BLaER1 treated with 17β-estradiol and CSF1 and Interleukin-3, amounts not matched to agents 10 nM and 100 nM (cell line): Measurements from ENCODE around the gene MAN1C1.

ENCODE experiments used
- H3K27ac ChIP-seq, 11 experiments: shearing (Covaris generic); formaldehyde crosslinking; 2 replicates each; pipeline ENCODE4 v1.8.1; 2022
- H3K27me3 ChIP-seq, 11 experiments: shearing (Covaris generic); formaldehyde crosslinking; 2 replicates each; pipeline ENCODE4 v1.8.1; 2022
- H3K36me3 ChIP-seq, 11 experiments: shearing (Covaris generic); formaldehyde crosslinking; 2 replicates each; pipeline ENCODE4 v1.8.1; 2022
- H3K4me1 ChIP-seq, 10 experiments: shearing (Covaris generic); formaldehyde crosslinking; 2 replicates each; pipeline ENCODE4 v1.8.1; 2022
- H3K4me2 ChIP-seq, 11 experiments: shearing (Covaris generic); formaldehyde crosslinking; 2 replicates each; pipeline ENCODE4 v1.8.1; 2022
- H3K4me3 ChIP-seq, 10 experiments: shearing (Covaris generic); formaldehyde crosslinking; 2 replicates each; pipeline ENCODE4 v1.8.1; 2022
- H3K9ac ChIP-seq, 11 experiments: shearing (Covaris generic); formaldehyde crosslinking; 2 replicates each; pipeline ENCODE4 v1.8.1; 2022
- H3K9me3 ChIP-seq, 11 experiments: shearing (Covaris generic); formaldehyde crosslinking; replicated peaks in 1 of 11; 2 replicates each; pipeline ENCODE4 v1.8.1; 2022
- H4K20me1 ChIP-seq, 11 experiments: shearing (Covaris generic); formaldehyde crosslinking; 2 replicates each; pipeline ENCODE4 v1.8.1; 2022
- Cebpa-rat ChIP-seq, 11 experiments: shearing (Covaris generic); IDR thresholded peaks; 2 replicates each; pipeline ENCODE4 v1.8.1; 2022

The MAN1C1 gene

DNA sequence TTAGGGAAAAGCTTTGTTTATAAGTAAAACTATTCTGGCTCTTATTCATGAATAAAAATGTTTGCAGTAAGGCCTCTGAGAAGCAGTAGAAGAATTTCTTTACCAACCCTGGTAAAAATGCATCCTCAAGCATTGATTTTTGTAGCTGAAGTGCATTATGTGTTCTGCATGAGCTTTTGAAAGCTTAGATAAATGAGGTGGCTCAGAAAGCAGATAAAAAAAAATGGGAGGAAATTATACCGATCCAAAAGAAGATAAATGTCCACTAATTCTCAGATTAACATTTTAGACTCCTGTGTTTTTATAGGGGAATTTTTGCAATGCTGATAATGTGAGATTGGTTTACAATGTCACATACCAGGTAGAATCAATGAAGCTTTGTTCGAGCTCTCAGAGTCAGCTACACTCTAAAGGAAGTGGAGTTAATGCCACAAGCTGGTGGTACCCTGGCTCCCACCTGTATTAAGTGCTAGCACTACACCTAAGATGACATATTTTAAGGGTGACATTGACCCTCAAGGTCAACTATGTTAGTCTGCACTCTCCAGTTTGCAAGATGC lies 97.9 kb downstream of the MAN1C1 start:
- H3K9me3 ChIP-seq = peaks cover 0 to 27% (median 8%) of the 10 kb centered on the region in 11 experiments; a peak in 9 of 22 replicates
- TF ChIP-seq Cebpa-rat (IDR thresholded peaks at IDR 0.05) = no peak
- no peaks in the 10 kb centered on the region for H3K27me3 ChIP-seq
- no peaks in the 10 kb centered on the region for H4K20me1 ChIP-seq
- H3K4me3 ChIP-seq = no peak overlapping the region
- no peaks in the 10 kb centered on the region for H3K36me3 ChIP-seq
- no peak overlapping the region for H3K27ac ChIP-seq
- peaks cover 0 to 19% (median 3%) of the 10 kb centered on the region in 10 experiments; a peak in 10 of 20 replicates for H3K4me1 ChIP-seq
- no peak overlapping the region for H3K9ac ChIP-seq
- H3K4me2 ChIP-seq = no peak overlapping the region

DNA sequence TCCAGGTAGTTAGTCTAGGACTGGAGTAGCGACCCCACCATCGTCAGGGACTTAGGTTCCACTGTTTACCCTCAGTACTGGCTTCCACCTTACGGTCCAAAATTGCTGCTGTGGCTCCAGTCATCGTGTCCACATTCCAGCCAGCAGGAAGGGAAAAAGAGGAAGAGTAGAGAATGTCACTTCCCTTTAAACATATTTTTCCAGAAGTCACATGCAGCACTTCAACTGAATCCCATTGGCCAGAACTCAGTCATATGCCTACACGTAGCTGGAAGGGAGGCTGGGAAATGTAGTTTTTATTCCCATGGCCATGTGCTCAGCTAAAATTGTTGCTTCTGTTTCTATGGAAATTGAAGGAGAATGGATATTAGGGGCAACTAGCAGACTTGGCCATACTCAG lies 99.3 kb downstream of the MAN1C1 start:
- Histone ChIP-seq H3K27me3 (no peaks in the 10 kb centered on the region), H3K9me3 (peaks cover 0 to 27% (median 8%) of the 10 kb centered on the region in 11 experiments; a peak in 9 of 22 replicates), H3K4me2 (no peak overlapping the region), H4K20me1 (no peaks in the 10 kb centered on the region), H3K4me3 (no peak overlapping the region), H3K9ac (no peak overlapping the region), H3K36me3 (no peaks in the 10 kb centered on the region), H3K4me1 (peaks cover 0 to 17% (median 3%) of the 10 kb centered on the region in 10 experiments; a peak in 10 of 20 replicates), H3K27ac (no peak overlapping the region)
- no peak for TF ChIP-seq Cebpa-rat (IDR thresholded peaks at IDR 0.05)

DNA sequence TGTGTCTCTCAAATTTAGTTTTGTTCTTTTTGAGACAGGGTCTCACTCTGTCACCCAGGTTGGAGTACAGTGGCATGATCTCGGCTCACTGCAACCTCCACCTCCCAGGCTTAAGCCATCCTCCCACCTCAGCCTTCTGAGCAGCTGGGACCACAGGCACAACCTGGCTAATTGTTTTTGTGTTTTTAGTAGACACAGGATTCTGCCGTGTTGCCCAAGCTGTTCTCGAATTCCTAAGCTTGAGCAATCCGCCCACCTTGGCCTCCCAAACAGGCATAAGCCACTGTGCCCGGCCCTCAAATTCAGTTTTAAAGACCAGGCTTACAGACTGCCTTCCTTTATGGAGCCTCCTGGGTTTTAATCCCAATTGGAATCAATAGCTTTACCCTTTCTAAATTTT lies 99.7 kb downstream of the MAN1C1 start:
- Histone ChIP-seq H3K9me3 (peaks cover 0 to 27% (median 8%) of the 10 kb centered on the region in 11 experiments; a peak in 9 of 22 replicates), H3K9ac (no peak overlapping the region), H3K27ac (no peak overlapping the region), H4K20me1 (no peaks in the 10 kb centered on the region), H3K4me2 (no peak overlapping the region), H3K4me3 (no peak overlapping the region), H3K36me3 (no peaks in the 10 kb centered on the region), H3K4me1 (peaks cover 0 to 12% (median 3%) of the 10 kb centered on the region in 10 experiments; a peak in 10 of 20 replicates), H3K27me3 (no peaks in the 10 kb centered on the region)
- TF ChIP-seq Cebpa-rat (IDR thresholded peaks at IDR 0.05) = no peak

DNA sequence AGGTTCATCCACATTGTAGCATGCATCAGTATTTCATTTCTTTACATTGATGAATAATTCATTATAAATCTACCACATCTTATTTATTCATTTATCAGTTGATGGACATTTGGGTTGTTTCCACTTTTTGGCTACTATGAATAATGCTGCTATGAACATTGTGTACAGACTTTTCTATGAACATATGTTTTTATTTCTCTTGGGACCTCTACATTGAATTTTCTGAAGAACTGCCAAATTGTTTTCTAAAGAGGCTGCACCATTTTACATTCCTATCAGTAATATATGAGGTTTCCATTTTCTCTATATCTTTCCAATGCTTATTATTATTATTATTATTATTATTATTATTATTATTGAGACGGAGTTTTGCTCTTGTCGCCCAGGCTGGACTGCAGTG lies 102.1 kb downstream of the MAN1C1 start:
- Histone ChIP-seq H3K4me1 (no peaks in the 10 kb centered on the region), H3K27ac (no peak overlapping the region), H4K20me1 (0 out of 22 replicates have a peak, but pooled peaks cover 0 to 7% (median 0%) of the 10 kb centered on the region in 11 experiments), H3K36me3 (no peaks in the 10 kb centered on the region), H3K9ac (no peak overlapping the region), H3K4me3 (no peak overlapping the region), H3K27me3 (no peaks in the 10 kb centered on the region; a peak in 1 of 22 replicates), H3K9me3 (peaks cover 0 to 27% (median 8%) of the 10 kb centered on the region in 11 experiments; a peak in 9 of 22 replicates), H3K4me2 (no peak overlapping the region)
- no peak for TF ChIP-seq Cebpa-rat (IDR thresholded peaks at IDR 0.05)

DNA sequence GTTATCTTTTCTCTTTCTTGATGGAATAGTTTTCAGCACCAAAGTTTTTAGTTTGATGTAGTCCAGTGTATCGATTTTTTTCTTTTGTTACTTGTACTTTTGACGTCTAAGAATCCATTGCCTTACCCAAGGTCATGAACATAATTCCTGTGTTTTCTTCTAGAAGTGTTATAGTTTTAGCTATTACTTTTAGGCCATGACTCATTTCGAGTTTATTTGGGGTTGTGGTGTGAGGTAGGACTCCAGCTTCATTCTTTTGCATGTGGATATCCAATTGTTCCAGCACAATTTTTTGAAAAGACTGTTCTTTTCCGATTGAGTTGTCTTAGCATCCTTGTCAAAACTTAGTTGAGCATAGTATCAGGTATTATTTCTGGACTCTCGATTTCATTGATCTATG lies 104.0 kb downstream of the MAN1C1 start:
- Histone ChIP-seq H3K9me3 (peaks cover 0 to 21% (median 7%) of the 10 kb centered on the region in 11 experiments; a peak in 9 of 22 replicates), H3K4me2 (no peak overlapping the region), H3K9ac (no peak overlapping the region), H4K20me1 (0 out of 22 replicates have a peak, but pooled peaks cover 0 to 14% (median 0%) of the 10 kb centered on the region in 11 experiments), H3K27ac (no peak overlapping the region), H3K4me1 (no peaks in the 10 kb centered on the region), H3K4me3 (no peak overlapping the region), H3K27me3 (no peaks in the 10 kb centered on the region; a peak in 1 of 22 replicates), H3K36me3 (no peaks in the 10 kb centered on the region)
- no peak for TF ChIP-seq Cebpa-rat (IDR thresholded peaks at IDR 0.05)

DNA sequence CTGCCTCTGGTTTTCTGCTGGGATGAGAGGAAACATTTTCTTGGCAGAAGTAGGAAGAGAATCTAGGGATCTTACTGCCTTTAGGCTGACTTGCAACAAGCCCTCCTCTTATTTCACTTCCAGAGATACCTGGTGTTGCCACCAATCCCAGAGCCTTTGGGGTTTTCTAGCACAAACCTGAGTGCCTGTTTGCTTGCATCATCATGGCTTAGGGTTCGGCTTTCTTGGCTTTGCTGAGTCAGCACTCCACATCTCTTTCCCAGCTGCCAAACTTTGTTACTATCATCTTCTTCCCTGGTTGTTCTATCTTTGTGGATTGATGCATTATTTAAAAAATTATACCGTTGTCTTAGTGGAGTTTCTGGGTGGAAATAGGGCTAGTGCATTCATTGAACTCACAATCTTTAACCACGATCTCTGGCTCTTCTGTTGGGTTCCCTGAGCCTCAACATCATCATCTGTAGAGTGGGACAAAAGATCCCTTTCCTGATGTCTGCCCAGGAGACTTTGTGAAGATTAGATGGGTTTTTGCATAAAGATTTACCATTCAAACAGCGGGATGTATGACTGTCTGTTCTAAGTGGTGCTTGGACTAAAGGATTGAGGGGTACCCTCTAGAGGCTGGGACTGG lies 106.8 kb downstream of the MAN1C1 start:
- TF ChIP-seq Cebpa-rat (IDR thresholded peaks at IDR 0.05) = no peak
- Histone ChIP-seq H4K20me1 (peaks cover 0 to 41% (median 0%) of the 10 kb centered on the region in 11 experiments; a peak in 6 of 22 replicates), H3K4me3 (no peak overlapping the region), H3K27me3 (peaks cover 0 to 15% (median 0%) of the 10 kb centered on the region in 11 experiments; a peak in 4 of 22 replicates), H3K4me1 (peaks cover 0 to 7% (median 0%) of the 10 kb centered on the region in 10 experiments; a peak in 3 of 20 replicates), H3K9me3 (no peaks in the 10 kb centered on the region), H3K36me3 (no peaks in the 10 kb centered on the region), H3K4me2 (no peak overlapping the region), H3K27ac (no peak overlapping the region), H3K9ac (no peak overlapping the region)

DNA sequence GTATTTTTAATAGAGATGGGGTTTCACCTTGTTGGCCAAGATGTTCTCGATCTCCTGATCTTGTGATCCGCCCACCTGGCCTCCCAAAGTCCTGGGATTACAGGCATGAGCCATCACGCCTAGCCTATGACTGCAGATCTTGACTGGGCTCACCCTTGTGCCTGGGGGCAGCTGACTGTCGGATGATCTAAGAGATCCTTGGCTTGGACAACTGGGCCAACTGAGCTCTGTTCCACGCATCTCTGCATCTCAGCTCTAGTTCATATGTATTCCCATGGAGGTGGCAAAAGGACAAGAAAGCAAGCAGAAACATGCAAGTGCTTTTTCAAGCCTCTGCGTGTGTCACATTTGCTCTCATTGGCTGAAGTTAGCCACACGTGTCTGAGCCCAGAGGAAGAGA lies 107.6 kb downstream of the MAN1C1 start:
- no peaks in the 10 kb centered on the region for H3K36me3 ChIP-seq
- peaks cover 0 to 7% (median 0%) of the 10 kb centered on the region in 10 experiments; a peak in 3 of 20 replicates for H3K4me1 ChIP-seq
- TF ChIP-seq Cebpa-rat (IDR thresholded peaks at IDR 0.05) = no peak
- no peak overlapping the region for H3K9ac ChIP-seq
- H3K27ac ChIP-seq = no peak overlapping the region
- peaks cover 0 to 50% (median 0%) of the 10 kb centered on the region in 11 experiments; a peak in 7 of 22 replicates for H4K20me1 ChIP-seq
- H3K4me3 ChIP-seq = no peak overlapping the region
- no peaks in the 10 kb centered on the region for H3K9me3 ChIP-seq
- peaks cover 0 to 21% (median 0%) of the 10 kb centered on the region in 11 experiments; a peak in 5 of 22 replicates for H3K27me3 ChIP-seq
- no peak overlapping the region for H3K4me2 ChIP-seq

DNA sequence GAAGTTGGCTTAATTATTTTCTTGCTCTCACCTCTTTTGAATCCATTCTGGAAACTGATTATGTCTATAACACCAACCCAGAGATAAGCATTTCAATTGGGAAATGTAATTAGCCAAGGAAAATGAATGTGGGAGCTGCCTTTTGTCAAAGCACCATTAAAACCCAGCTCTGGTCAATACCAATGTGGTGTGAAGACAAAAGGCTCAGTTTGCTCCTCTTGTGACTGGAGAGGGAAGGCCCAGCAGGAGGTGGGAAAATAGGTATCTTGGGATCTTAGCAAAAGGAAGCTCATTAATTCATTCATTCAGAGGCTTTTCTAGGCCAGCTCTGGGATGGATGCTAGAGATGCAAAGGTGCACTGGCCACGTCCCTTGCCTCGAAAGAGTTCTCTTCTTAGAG lies 108.4 kb downstream of the MAN1C1 start:
- no peak overlapping the region for H3K4me3 ChIP-seq
- H3K4me2 ChIP-seq = no peak overlapping the region
- H3K9ac ChIP-seq = no peak overlapping the region
- peaks cover 0 to 25% (median 0%) of the 10 kb centered on the region in 11 experiments; a peak in 5 of 22 replicates for H3K27me3 ChIP-seq
- peaks cover 0 to 53% (median 0%) of the 10 kb centered on the region in 11 experiments; a peak in 7 of 22 replicates for H4K20me1 ChIP-seq
- H3K4me1 ChIP-seq = peaks cover under 1 to 14% (median 4%) of the 10 kb centered on the region in 10 experiments; a peak in 18 of 20 replicates
- no peaks in the 10 kb centered on the region for H3K9me3 ChIP-seq
- H3K36me3 ChIP-seq = no peaks in the 10 kb centered on the region
- no peak overlapping the region for H3K27ac ChIP-seq
- TF ChIP-seq Cebpa-rat (IDR thresholded peaks at IDR 0.05) = no peak

DNA sequence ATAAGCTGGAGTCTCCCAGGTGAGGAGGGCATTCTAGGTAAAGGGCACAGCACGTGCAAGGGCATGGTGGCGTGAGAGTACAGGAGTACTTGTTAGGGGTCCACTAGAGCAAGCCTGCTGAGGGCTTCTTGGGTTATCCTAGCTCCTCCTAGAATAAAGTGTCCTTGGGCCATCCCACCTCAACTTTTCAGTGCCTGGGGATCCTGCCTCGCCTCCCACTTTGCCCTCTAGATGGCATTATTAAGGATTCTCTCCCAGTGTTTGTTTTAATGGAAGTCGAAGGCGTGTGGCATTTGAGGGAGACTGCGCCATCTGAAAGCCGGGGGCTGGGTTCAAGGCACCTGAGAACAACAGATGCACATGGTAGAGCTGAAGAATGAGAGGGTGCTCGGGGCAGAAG lies 108.9 kb downstream of the MAN1C1 start:
- Histone ChIP-seq H3K27me3 (peaks cover 0 to 30% (median 0%) of the 10 kb centered on the region in 11 experiments; a peak in 5 of 22 replicates), H3K36me3 (no peaks in the 10 kb centered on the region), H3K4me3 (no peak overlapping the region), H3K4me1 (peaks cover 6 to 19% (median 10%) of the 10 kb centered on the region in 10 experiments), H3K4me2 (no peak overlapping the region), H4K20me1 (peaks cover 0 to 59% (median under 1%) of the 10 kb centered on the region in 11 experiments; a peak in 8 of 22 replicates), H3K27ac (no peak overlapping the region), H3K9me3 (no peaks in the 10 kb centered on the region), H3K9ac (no peak overlapping the region)
- TF ChIP-seq Cebpa-rat (IDR thresholded peaks at IDR 0.05) = no peak
